Fibroblast of skin of right quadriceps (primary cell): ENCODE measurements around the gene C12orf50.
"Not testable (repeated sequence)": the region's sequence is repeated elsewhere in the genome, so short reads cannot be mapped to it uniquely, and the experiment has no call there.

Source experiments
- DNase-seq: peaks from one replicate; pipeline ENCODE4 v3.0.0-alpha.2; 2013

The C12orf50 gene

GRCh38 chr12:87985069-87985675 is 44.0 kb downstream of the C12orf50 start:
- no peak for DNase-seq

GRCh38 chr12:87982208-87982607 is 47.0 kb downstream of the C12orf50 start:
- DNase-seq = peak; percentile 46

- DNase-seq = peak; percentile 3
Measured at GRCh38 chr12:87981495-87981894, 47.7 kb downstream of the C12orf50 start.

- DNase-seq = no peak
Measured at GRCh38 chr12:87975879-87976278, 53.3 kb downstream of the C12orf50 start.

GRCh38 chr12:87967871-87968270 is 61.3 kb downstream of the C12orf50 start:
- no peak for DNase-seq

- no peak for DNase-seq
Measured at GRCh38 chr12:87960566-87960965, 68.6 kb downstream of the C12orf50 start.

GRCh38 chr12:87954028-87954427 is 75.2 kb downstream of the C12orf50 start:
- not testable (repeated sequence) for DNase-seq

- peak; percentile 47 for DNase-seq
Measured at GRCh38 chr12:87953256-87953860, 75.8 kb downstream of the C12orf50 start.

GRCh38 chr12:87952850-87953249 is 76.4 kb downstream of the C12orf50 start:
- no peak for DNase-seq

GRCh38 chr12:87952223-87952622 is 77.0 kb downstream of the C12orf50 start:
- no peak for DNase-seq

GRCh38 chr12:87943762-87944161 is 85.4 kb downstream of the C12orf50 start:
- DNase-seq = no peak

- DNase-seq = no peak
Measured at GRCh38 chr12:87943023-87943422, 86.2 kb downstream of the C12orf50 start.

- DNase-seq = no peak
Measured at GRCh38 chr12:87939182-87939581, 90.0 kb downstream of the C12orf50 start.

GRCh38 chr12:87935216-87935615 is 94.0 kb downstream of the C12orf50 start:
- no peak for DNase-seq

- no peak for DNase-seq
Measured at GRCh38 chr12:87933991-87934390, 95.2 kb downstream of the C12orf50 start.

GRCh38 chr12:87931812-87932211 is 97.4 kb downstream of the C12orf50 start:
- peak; percentile 70 for DNase-seq

GRCh38 chr12:87930627-87931026 is 98.6 kb downstream of the C12orf50 start:
- no peak for DNase-seq
